Endodermal cell (in vitro differentiated cells): ENCODE measurements around the gene ERCC8. TPM values are rescaled to one million over a fixed set of nuclear protein-coding genes. Genes with fewer than 3 reads are reported as not detected.

Experiments used
- DNase-seq: peaks from one replicate; pipeline ENCODE4 v3.0.0-alpha.2; 2017
- H3K27ac ChIP-seq: 2 replicates; pipeline ENCODE4 v1.5.1; 2013; ENCODE audit warnings: mild to moderate bottlenecking, low read depth, low read length, moderate library complexity
- H3K27me3 ChIP-seq: 2 replicates; pipeline ENCODE4 v1.6.1; 2013; ENCODE audit warnings: mild to moderate bottlenecking, low read length, moderate library complexity; ENCODE audit not compliant: insufficient read depth, control insufficient read depth, poor library complexity, severe bottlenecking
- H3K36me3 ChIP-seq: 2 replicates; pipeline ENCODE4 v1.7.0; 2013; ENCODE audit warnings: mild to moderate bottlenecking, low read length, moderate library complexity; ENCODE audit not compliant: control insufficient read depth, insufficient read depth
- H3K4me1 ChIP-seq: one replicate; pipeline ENCODE4 v1.7.0; 2013; ENCODE audit warnings: low read length; ENCODE audit not compliant: control insufficient read depth, insufficient read depth
- H3K4me3 ChIP-seq: 2 replicates; pipeline ENCODE4 v1.5.1; 2013; ENCODE audit warnings: mild to moderate bottlenecking, low read length, moderate library complexity
- H3K9ac ChIP-seq: 2 replicates; pipeline ENCODE4 v1.6.1; 2013; ENCODE audit warnings: mild to moderate bottlenecking, low read length, moderate library complexity; ENCODE audit not compliant: poor library complexity, severe bottlenecking; ENCODE audit errors: extremely low read depth
- H3K9me3 ChIP-seq: 2 replicates; pipeline ENCODE4 v1.6.1; 2013; ENCODE audit warnings: mild to moderate bottlenecking, low read length, moderate library complexity; ENCODE audit not compliant: control insufficient read depth
- H3K27ac Mint-ChIP-seq: 2 replicates; pipeline ENCODE4 v1.8.0; 2020; ENCODE audit warnings: mixed read lengths
- H3K27me3 Mint-ChIP-seq: 2 replicates; pipeline ENCODE4 v1.8.0; 2021; ENCODE audit warnings: mild to moderate bottlenecking, mixed read lengths; ENCODE audit not compliant: insufficient read depth
- H3K36me3 Mint-ChIP-seq: 2 replicates; pipeline ENCODE4 v1.8.0; 2020; ENCODE audit warnings: low read depth, mixed read lengths
- H3K4me1 Mint-ChIP-seq: 2 replicates; pipeline ENCODE4 v1.8.0; 2020; ENCODE audit warnings: mixed read lengths
- H3K4me3 Mint-ChIP-seq: 2 replicates; pipeline ENCODE4 v1.8.0; 2020; ENCODE audit warnings: mild to moderate bottlenecking, moderate library complexity, mixed read lengths
- H3K9me3 Mint-ChIP-seq: 2 replicates; pipeline ENCODE4 v1.8.0; 2020; ENCODE audit warnings: mild to moderate bottlenecking, mixed read lengths
- WGBS, 2 experiments: methylation state at CpG; one replicate each; pipeline versions ENCODE4 v1.1.5 to v1.1.7; 2013; ENCODE audit warnings: missing lambda C conversion rate in 2 of 2, mixed read lengths in 1 of 2; ENCODE audit not compliant: insufficient coverage in 1 of 2, insufficient read length in 1 of 2; 5-methylcytosine and 5-hydroxymethylcytosine counted together
- total RNA-seq, 2 donors: library from RNA; stranded (reverse); fragmentation: NEBNext Ultra II Directional in 1 of 2; extraction: Animal tissue kit (Norgen Biotek cat#: 25700) in 1 of 2; gene quantifications; 2 replicates in 1 of 2; 3 replicates in 1 of 2; pipeline ENCODE4 v1.2.1, GENCODE V29; 2021
- TF ChIP-seq, protein P1 (sequence below): fragments of 200-600 bp; sonication (generic); conservative IDR thresholded peaks from 2 replicates; pipeline ENCODE4 v1.5.0; 2021; ENCODE audit warnings: antibody characterized with exemption, mild to moderate bottlenecking

Gene ERCC8
- total RNA-seq, 2 donors from 2014 or later, result 14.7 to 19.2 TPM

DNA sequence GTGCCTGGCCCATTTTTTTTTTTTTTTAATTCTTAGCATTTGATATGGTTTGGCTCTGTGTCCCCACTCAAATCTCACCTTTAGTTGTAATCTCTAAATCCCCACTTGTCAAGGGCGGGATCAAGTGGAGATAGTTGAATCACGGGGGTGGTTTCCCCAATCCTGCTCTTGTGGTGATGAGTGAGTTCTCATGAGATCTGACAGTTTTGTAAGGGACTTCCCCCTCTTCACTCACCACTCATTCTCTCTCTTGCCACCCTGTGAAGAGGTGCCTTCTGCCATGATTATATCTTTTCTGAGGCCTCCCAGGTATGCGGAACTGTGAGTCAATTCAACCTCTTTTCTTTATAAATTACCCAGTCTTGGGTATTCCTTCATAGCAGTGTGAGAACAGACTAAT lies 27.4 kb upstream of the ERCC8 start:
- H3K4me3 Mint-ChIP-seq, result no peak overlapping the region
- no peak for DNase-seq
- H3K27ac Mint-ChIP-seq, result no peak overlapping the region
- no peaks in the 10 kb centered on the region for H3K27me3 Mint-ChIP-seq
- peaks cover 3% of the 10 kb centered on the region for H3K36me3 Mint-ChIP-seq
- H3K27me3 ChIP-seq, result no peaks in the 10 kb centered on the region
- TF ChIP-seq, protein P1, sequence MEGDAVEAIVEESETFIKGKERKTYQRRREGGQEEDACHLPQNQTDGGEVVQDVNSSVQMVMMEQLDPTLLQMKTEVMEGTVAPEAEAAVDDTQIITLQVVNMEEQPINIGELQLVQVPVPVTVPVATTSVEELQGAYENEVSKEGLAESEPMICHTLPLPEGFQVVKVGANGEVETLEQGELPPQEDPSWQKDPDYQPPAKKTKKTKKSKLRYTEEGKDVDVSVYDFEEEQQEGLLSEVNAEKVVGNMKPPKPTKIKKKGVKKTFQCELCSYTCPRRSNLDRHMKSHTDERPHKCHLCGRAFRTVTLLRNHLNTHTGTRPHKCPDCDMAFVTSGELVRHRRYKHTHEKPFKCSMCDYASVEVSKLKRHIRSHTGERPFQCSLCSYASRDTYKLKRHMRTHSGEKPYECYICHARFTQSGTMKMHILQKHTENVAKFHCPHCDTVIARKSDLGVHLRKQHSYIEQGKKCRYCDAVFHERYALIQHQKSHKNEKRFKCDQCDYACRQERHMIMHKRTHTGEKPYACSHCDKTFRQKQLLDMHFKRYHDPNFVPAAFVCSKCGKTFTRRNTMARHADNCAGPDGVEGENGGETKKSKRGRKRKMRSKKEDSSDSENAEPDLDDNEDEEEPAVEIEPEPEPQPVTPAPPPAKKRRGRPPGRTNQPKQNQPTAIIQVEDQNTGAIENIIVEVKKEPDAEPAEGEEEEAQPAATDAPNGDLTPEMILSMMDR, result no peak
- H3K36me3 ChIP-seq, result no peaks in the 10 kb centered on the region
- H3K9me3 ChIP-seq, result no peaks in the 10 kb centered on the region
- no peak overlapping the region for H3K4me3 ChIP-seq
- H3K4me1 ChIP-seq, result no peaks in the 10 kb centered on the region
- H3K4me1 Mint-ChIP-seq, result peaks cover 8% of the 10 kb centered on the region
- H3K9ac ChIP-seq, result no peak overlapping the region
- peaks cover 11% of the 10 kb centered on the region for H3K9me3 Mint-ChIP-seq
- H3K27ac ChIP-seq, result no peak overlapping the region
- WGBS, 2 experiments, result 77 to 89% methylated on average over 3 of the region's 3 CpGs

DNA sequence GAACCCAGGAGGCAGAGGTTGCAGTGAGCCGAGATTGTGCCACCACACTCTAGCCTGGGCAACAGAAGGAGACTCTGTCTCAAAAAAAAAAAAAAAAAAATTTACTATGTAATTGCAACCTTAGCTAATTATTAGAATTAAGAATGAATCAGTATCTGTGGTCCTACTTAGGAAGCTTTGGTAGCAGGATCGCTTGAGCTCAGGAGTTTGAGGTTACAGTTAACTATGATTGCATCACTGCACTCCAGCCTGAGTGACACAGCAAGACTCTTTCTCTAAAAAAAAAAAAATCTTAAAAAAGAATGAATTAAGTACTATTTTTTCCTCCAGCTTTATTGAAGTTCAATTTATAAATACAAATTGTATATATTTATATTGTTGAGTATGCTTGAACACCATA lies 16.8 kb upstream of the ERCC8 start:
- no peaks in the 10 kb centered on the region for H3K36me3 ChIP-seq
- Mint-ChIP-seq H3K9me3 (no peaks in the 10 kb centered on the region), H3K27ac (no peak overlapping the region), H3K36me3 (no peaks in the 10 kb centered on the region), H3K4me3 (no peak overlapping the region), H3K4me1 (no peaks in the 10 kb centered on the region), H3K27me3 (no peaks in the 10 kb centered on the region)
- no peaks in the 10 kb centered on the region for H3K27me3 ChIP-seq
- WGBS, 2 experiments, result 86 to 100% methylated on average over 1 to 2 of the region's 2 CpGs
- H3K9ac ChIP-seq, result no peak overlapping the region
- H3K4me3 ChIP-seq, result no peak overlapping the region
- TF ChIP-seq, protein P1, result no peak
- no peaks in the 10 kb centered on the region for H3K4me1 ChIP-seq
- H3K9me3 ChIP-seq, result no peaks in the 10 kb centered on the region
- no peak overlapping the region for H3K27ac ChIP-seq
- no peak for DNase-seq

DNA sequence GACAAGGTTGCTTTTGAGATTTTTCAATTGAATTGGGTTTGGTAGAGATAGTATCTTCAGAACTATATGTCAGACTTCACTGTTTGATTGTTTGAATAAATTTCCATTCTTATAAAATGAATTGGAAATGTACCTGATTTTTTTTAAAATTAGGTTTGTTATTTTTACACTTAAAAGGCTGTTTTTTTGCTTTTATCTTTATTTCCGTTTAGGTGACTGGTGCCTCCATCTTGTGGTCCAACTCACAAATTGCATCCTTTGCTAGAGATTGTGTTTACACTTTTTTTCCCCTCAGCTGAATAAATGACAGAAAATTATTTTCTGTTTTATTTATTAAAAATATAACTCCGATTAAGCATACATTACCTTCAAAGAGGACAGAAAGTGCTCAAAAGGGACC lies 15.7 kb upstream of the ERCC8 start:
- no peaks in the 10 kb centered on the region for H3K36me3 ChIP-seq
- TF ChIP-seq, protein P1, result peak; percentile 83
- no peak overlapping the region for H3K9ac ChIP-seq
- no peak overlapping the region for H3K4me3 ChIP-seq
- H3K27me3 Mint-ChIP-seq, result no peaks in the 10 kb centered on the region
- no peaks in the 10 kb centered on the region for H3K4me1 Mint-ChIP-seq
- no peaks in the 10 kb centered on the region for H3K27me3 ChIP-seq
- H3K9me3 Mint-ChIP-seq, result peaks cover under 1% of the 10 kb centered on the region
- no peak overlapping the region for H3K27ac ChIP-seq
- WGBS, 2 experiments, result 65% methylated on average over 2 of the region's 2 CpGs; no CpG with 5 or more reads in 1 of the 2 experiments
- no peaks in the 10 kb centered on the region for H3K36me3 Mint-ChIP-seq
- H3K4me1 ChIP-seq, result no peaks in the 10 kb centered on the region
- no peaks in the 10 kb centered on the region for H3K9me3 ChIP-seq
- no peak for DNase-seq
- no peak overlapping the region for H3K27ac Mint-ChIP-seq
- H3K4me3 Mint-ChIP-seq, result no peak overlapping the region
